GM23338 (cell line): ENCODE data around the gene KIF3C. TPM values are rescaled to one million over a fixed set of nuclear protein-coding genes. Genes with fewer than 3 reads are reported as not detected.

Experiments
- ATAC-seq: fragments of 200-7000 bp; cut with Tn5 transposase; 3 replicates; pipeline ENCODE4 v1.9.1; 2020
- DNase-seq: peaks from one replicate; pipeline ENCODE4 v3.0.0-alpha.2; 2015; ENCODE audit warnings: low spot score
- H2AFZ ChIP-seq: fragments of 200-600 bp; sonication (generic); 2 replicates; pipeline ENCODE4 v1.8.0; 2016; ENCODE audit warnings: antibody characterized with exemption, mild to moderate bottlenecking, moderate library complexity
- H3F3A ChIP-seq: fragments of 200-600 bp; sonication (generic); replicated peaks from 2 replicates; pipeline ENCODE4 v1.8.0; 2017; ENCODE audit warnings: antibody characterized with exemption, mixed run types, low read depth
- H3K27ac ChIP-seq: fragments of 200-600 bp; sonication (generic); 2 replicates; pipeline ENCODE4 v1.6.1; 2016; ENCODE audit warnings: low read depth
- H3K27me3 ChIP-seq: fragments of 200-600 bp; sonication (generic); 2 replicates; pipeline ENCODE4 v1.8.0; 2016; ENCODE audit warnings: mild to moderate bottlenecking, mixed run types, moderate library complexity; ENCODE audit not compliant: insufficient read depth
- H3K36me3 ChIP-seq: fragments of 200-600 bp; sonication (generic); 2 replicates; pipeline ENCODE4 v1.8.0; 2016; ENCODE audit warnings: mild to moderate bottlenecking; ENCODE audit not compliant: insufficient read depth
- H3K4me1 ChIP-seq: fragments of 200-600 bp; sonication (generic); 2 replicates; pipeline ENCODE4 v1.8.0; 2016; ENCODE audit warnings: mild to moderate bottlenecking, moderate library complexity; ENCODE audit not compliant: insufficient read depth
- H3K4me2 ChIP-seq: fragments of 200-600 bp; sonication (generic); 2 replicates; pipeline ENCODE4 v1.7.1; 2017; ENCODE audit warnings: mixed run types
- H3K4me3 ChIP-seq: fragments of 200-600 bp; sonication (generic); 2 replicates; pipeline ENCODE4 v1.6.1; 2016; ENCODE audit warnings: mixed run types
- H3K79me2 ChIP-seq: fragments of 200-600 bp; sonication (generic); replicated peaks from 2 replicates; pipeline ENCODE4 v1.8.0; 2017; ENCODE audit warnings: mild to moderate bottlenecking; ENCODE audit not compliant: insufficient read depth
- H3K9me2 ChIP-seq: fragments of 200-600 bp; sonication (generic); 2 replicates; pipeline ENCODE4 v1.8.0; 2017; ENCODE audit not compliant: insufficient read depth
- H4K20me1 ChIP-seq: fragments of 200-600 bp; sonication (generic); replicated peaks from 2 replicates; pipeline ENCODE4 v1.8.0; 2017; ENCODE audit warnings: mild to moderate bottlenecking; ENCODE audit not compliant: insufficient read depth
- H3K27ac Mint-ChIP-seq: 2 replicates; pipeline ENCODE4 v1.8.0; 2020; ENCODE audit warnings: inconsistent platforms, mild to moderate bottlenecking, moderate library complexity, mixed read lengths
- H3K27me3 Mint-ChIP-seq: 3 replicates; pipeline ENCODE4 v1.8.0; 2022; ENCODE audit warnings: low read depth, mild to moderate bottlenecking, moderate library complexity, mixed read lengths, inconsistent platforms; ENCODE audit not compliant: insufficient read depth, poor library complexity
- H3K36me3 Mint-ChIP-seq: 3 replicates; pipeline ENCODE4 v1.8.0; 2021; ENCODE audit warnings: low read depth, mild to moderate bottlenecking, inconsistent platforms, moderate library complexity, mixed read lengths
- H3K4me1 Mint-ChIP-seq: 3 replicates; pipeline ENCODE4 v1.8.0; 2020; ENCODE audit warnings: mild to moderate bottlenecking, inconsistent platforms, mixed read lengths
- H3K4me3 Mint-ChIP-seq: 3 replicates; pipeline ENCODE4 v1.8.0; 2021; ENCODE audit warnings: moderate library complexity, mild to moderate bottlenecking, inconsistent platforms, mixed read lengths
- H3K9me3 Mint-ChIP-seq: 3 replicates; pipeline ENCODE4 v1.8.0; 2020; ENCODE audit warnings: moderate library complexity, mild to moderate bottlenecking, inconsistent platforms, mixed read lengths
- CREB1 ChIP-seq: fragments of 250-450 bp; sonication (Bioruptor Pico); IDR thresholded peaks from 2 replicates; pipeline ENCODE4 v1.5.0; 2020; ENCODE audit warnings: low read depth, mild to moderate bottlenecking, moderate library complexity
- CTCF ChIP-seq, 2 experiments: fragments of 200-600 bp in 1 of 2; sonication (generic) in 1 of 2; conservative IDR thresholded peaks; 2 replicates each; pipeline versions ENCODE4 v1.5.1 to v1.6.1; 2016 to 2017; ENCODE audit warnings: antibody characterized with exemption in 2 of 2, low read depth in 2 of 2, mild to moderate bottlenecking in 2 of 2, moderate library complexity in 1 of 2
- ETS1 ChIP-seq: IDR thresholded peaks from 2 replicates; pipeline ENCODE4 v1.6.1; 2016; ENCODE audit warnings: antibody characterized with exemption
- EZH2 ChIP-seq: fragments of 200-600 bp; sonication (generic); IDR thresholded peaks from one replicate; pipeline ENCODE4 v1.8.0; 2017; ENCODE audit warnings: antibody characterized with exemption, mild to moderate bottlenecking, low read depth; ENCODE audit not compliant: unreplicated experiment
- EZH2phosphoT487 ChIP-seq: fragments of 200-600 bp; sonication (generic); IDR thresholded peaks from one replicate; pipeline ENCODE4 v1.8.1; 2018; ENCODE audit warnings: antibody characterized with exemption; ENCODE audit not compliant: unreplicated experiment
- JUNB ChIP-seq: IDR thresholded peaks from one replicate; pipeline ENCODE4 v1.6.1; 2016; ENCODE audit warnings: antibody characterized with exemption; ENCODE audit not compliant: unreplicated experiment
- NANOG ChIP-seq: IDR thresholded peaks from 2 replicates; pipeline ENCODE4 v1.6.1; 2016; ENCODE audit warnings: antibody characterized with exemption, borderline replicate concordance
- POLR2AphosphoS5 ChIP-seq: IDR thresholded peaks from 2 replicates; pipeline ENCODE4 v1.6.1; 2016; ENCODE audit warnings: antibody characterized with exemption, low read depth
- REST ChIP-seq: IDR thresholded peaks from one replicate; pipeline ENCODE4 v1.6.1; 2018; ENCODE audit warnings: antibody characterized with exemption; ENCODE audit not compliant: unreplicated experiment
- STAT1 ChIP-seq: IDR thresholded peaks from one replicate; pipeline ENCODE4 v1.6.1; 2016; ENCODE audit warnings: antibody characterized with exemption; ENCODE audit not compliant: unreplicated experiment
- ZNF114 ChIP-seq: fragments of 250-450 bp; sonication (Bioruptor Pico); IDR thresholded peaks from 2 replicates; pipeline ENCODE4 v1.5.0; 2020; ENCODE audit warnings: mild to moderate bottlenecking, moderate library complexity
- ZNF331 ChIP-seq: fragments of 250-450 bp; sonication (Bioruptor Pico); IDR thresholded peaks from 2 replicates; pipeline ENCODE4 v1.5.0; 2020; ENCODE audit warnings: low read depth, mild to moderate bottlenecking, moderate library complexity
- ZNF462 ChIP-seq: fragments of 250-450 bp; sonication (Bioruptor Pico); IDR thresholded peaks from 2 replicates; pipeline ENCODE4 v1.5.0; 2020; ENCODE audit warnings: mild to moderate bottlenecking, moderate library complexity
- polyA plus RNA-seq: library from polyadenylated mRNA; unstranded; fragments of >200 nt; fragmentation: Nextera tagmentation; extraction: Ambion mirVana; gene quantifications from 2 replicates; pipeline ENCODE4 v1.2.1, GENCODE V29; 2016
- total RNA-seq: library from RNA; depleted of rRNA; stranded (reverse); fragments of >200 nt; shearing (Covaris generic); gene quantifications from 2 replicates; pipeline ENCODE4 v1.2.3, GENCODE V29; 2014

The KIF3C gene
- total and polyA plus RNA-seq, 2 experiments from 2014 or later, result 14.9 to 40.0 TPM

- H3F3A ChIP-seq, result no peaks in the 10 kb centered on the region
- H3K9me2 ChIP-seq, result no peaks in the 10 kb centered on the region
- no peaks in the 10 kb centered on the region for H3K36me3 ChIP-seq
- no peaks in the 10 kb centered on the region for H3K36me3 Mint-ChIP-seq
- no peaks in the 10 kb centered on the region for H3K27me3 ChIP-seq
- H3K27ac ChIP-seq, result no peak overlapping the region
- no peak overlapping the region for H3K4me2 ChIP-seq
- TF ChIP-seq REST (no peak), STAT1 (no peak), JUNB (no peak), CREB1 (CRISPR knock-in tag) (no peak), ZNF462 (CRISPR knock-in tag) (no peak), POLR2AphosphoS5 (no peak), ZNF114 (CRISPR knock-in tag) (no peak), ETS1 (no peak), CTCF (conservative IDR thresholded peaks at IDR 0.05; ENCODE audit: low read depth in 2 of 2) (no peak), EZH2 (no peak), NANOG (no peak), ZNF331 (CRISPR knock-in tag) (no peak), EZH2phosphoT487 (no peak)
- H3K27ac Mint-ChIP-seq, result no peak overlapping the region
- no peaks in the 10 kb centered on the region for H3K79me2 ChIP-seq
- H3K9me3 Mint-ChIP-seq, result no peaks in the 10 kb centered on the region
- no peak overlapping the region for H3K4me3 Mint-ChIP-seq
- H3K4me1 ChIP-seq, result no peaks in the 10 kb centered on the region
- H2AFZ ChIP-seq, result no peak overlapping the region
- H4K20me1 ChIP-seq, result no peaks in the 10 kb centered on the region
- H3K4me3 ChIP-seq, result no peak overlapping the region
- DNase-seq, result no peak
- H3K4me1 Mint-ChIP-seq, result peaks cover 3% of the 10 kb centered on the region
- peaks cover 2% of the 10 kb centered on the region for H3K27me3 Mint-ChIP-seq
- no peak for ATAC-seq
These were observed 42.0 kb upstream of the KIF3C start for GRCh38 chr2:26024260-26024659.
